ENCODE measurements around the gene GPR21.

DNA sequence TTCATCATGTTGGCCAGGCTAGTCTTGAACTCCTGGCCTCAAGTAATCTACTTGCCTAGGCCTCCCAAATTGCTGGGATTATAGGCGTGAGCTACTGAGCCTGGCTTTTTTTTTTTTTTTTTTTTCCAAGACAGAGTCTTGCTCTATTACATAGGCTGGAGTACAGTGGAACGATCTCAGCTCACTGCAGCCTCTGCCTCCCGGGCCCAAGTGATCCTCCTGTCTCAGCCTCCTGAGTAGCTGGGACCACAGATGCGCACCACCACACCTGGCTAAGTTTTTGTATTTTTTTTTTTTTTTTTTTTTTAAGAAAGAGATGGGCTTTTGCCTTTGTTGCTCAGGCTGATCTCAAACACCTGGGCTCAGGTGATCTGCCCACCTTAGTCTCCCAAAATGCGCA, 26.2 kb upstream of the GPR21 start:
- TF ChIP-seq, protein P1, sequence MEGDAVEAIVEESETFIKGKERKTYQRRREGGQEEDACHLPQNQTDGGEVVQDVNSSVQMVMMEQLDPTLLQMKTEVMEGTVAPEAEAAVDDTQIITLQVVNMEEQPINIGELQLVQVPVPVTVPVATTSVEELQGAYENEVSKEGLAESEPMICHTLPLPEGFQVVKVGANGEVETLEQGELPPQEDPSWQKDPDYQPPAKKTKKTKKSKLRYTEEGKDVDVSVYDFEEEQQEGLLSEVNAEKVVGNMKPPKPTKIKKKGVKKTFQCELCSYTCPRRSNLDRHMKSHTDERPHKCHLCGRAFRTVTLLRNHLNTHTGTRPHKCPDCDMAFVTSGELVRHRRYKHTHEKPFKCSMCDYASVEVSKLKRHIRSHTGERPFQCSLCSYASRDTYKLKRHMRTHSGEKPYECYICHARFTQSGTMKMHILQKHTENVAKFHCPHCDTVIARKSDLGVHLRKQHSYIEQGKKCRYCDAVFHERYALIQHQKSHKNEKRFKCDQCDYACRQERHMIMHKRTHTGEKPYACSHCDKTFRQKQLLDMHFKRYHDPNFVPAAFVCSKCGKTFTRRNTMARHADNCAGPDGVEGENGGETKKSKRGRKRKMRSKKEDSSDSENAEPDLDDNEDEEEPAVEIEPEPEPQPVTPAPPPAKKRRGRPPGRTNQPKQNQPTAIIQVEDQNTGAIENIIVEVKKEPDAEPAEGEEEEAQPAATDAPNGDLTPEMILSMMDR (IDR thresholded peaks at IDR 0.05) = no peak
- no peak for TF ChIP-seq POLR2A (IDR thresholded peaks at IDR 0.05)

Data from heart left ventricle (tissue), 13 donors.